Measurements from ENCODE around the gene TF. TPM values are rescaled to one million over a fixed set of nuclear protein-coding genes. Genes with fewer than 3 reads are reported as not detected.
"Not testable (repeated sequence)": the region's sequence is repeated elsewhere in the genome, so short reads cannot be mapped to it uniquely, and the experiment has no call there.

Gene TF
- total and polyA plus RNA-seq, 4 donors: 0.75 to 7.4 (median 1.6) TPM

- DNase-seq: no peak
Measured at GRCh38 chr3:133709139-133709750, 36.9 kb upstream of the TF start.

GRCh38 chr3:133711013-133711412 lies 35.2 kb upstream of the TF start:
- Histone ChIP-seq H3K4me1 (ENCODE audit: control insufficient read depth in 1 of 2, insufficient read depth in 2 of 2, low read length in 2 of 2) (no peaks in the 10 kb centered on the region), H3K27ac (ENCODE audit: low read depth in 1 of 2, low read length in 2 of 2) (no peak overlapping the region), H3K4me3 (ENCODE audit: low read length in 2 of 2) (no peak overlapping the region), H3K27me3 (ENCODE audit: control insufficient read depth in 1 of 2, insufficient read depth in 2 of 2, low read length in 1 of 2) (no peaks in the 10 kb centered on the region), H3K9me3 (ENCODE audit: control insufficient read depth, low read length) (no peaks in the 10 kb centered on the region), H3K36me3 (ENCODE audit: control insufficient read depth in 1 of 2, insufficient read depth in 2 of 2, low read length in 1 of 2) (no peaks in the 10 kb centered on the region)
- intact Hi-C loops (cut with DNase I): no loop called here
- DNase-seq (no peak), ATAC-seq (ENCODE audit: low FRiP score) (no peak)
- 61 to 67% methylated on average over 4 of the region's 4 CpGs for WGBS, 2 donors

More at GRCh38 chr3:133709139-133709750, 36.9 kb upstream of the TF start:
- Histone ChIP-seq H3K36me3 (ENCODE audit: control insufficient read depth in 1 of 2, insufficient read depth in 2 of 2, low read length in 1 of 2) (no peaks in the 10 kb centered on the region), H3K27ac (ENCODE audit: low read depth in 1 of 2, low read length in 2 of 2) (no peak overlapping the region), H3K27me3 (ENCODE audit: control insufficient read depth in 1 of 2, insufficient read depth in 2 of 2, low read length in 1 of 2) (no peaks in the 10 kb centered on the region), H3K4me3 (ENCODE audit: low read length in 2 of 2) (no peak overlapping the region), H3K4me1 (ENCODE audit: control insufficient read depth in 1 of 2, insufficient read depth in 2 of 2, low read length in 2 of 2) (no peaks in the 10 kb centered on the region), H3K9me3 (ENCODE audit: control insufficient read depth, low read length) (no peaks in the 10 kb centered on the region)
- no peak for ATAC-seq (ENCODE audit: low FRiP score)
- intact Hi-C loops (cut with DNase I): no loop called here
- 77 to 78% methylated on average over 3 of the region's 3 CpGs for WGBS, 2 donors

- Histone ChIP-seq H3K9me3 (ENCODE audit: control insufficient read depth, low read length) (no peaks in the 10 kb centered on the region), H3K4me1 (ENCODE audit: control insufficient read depth in 1 of 2, insufficient read depth in 2 of 2, low read length in 2 of 2) (no peaks in the 10 kb centered on the region), H3K27ac (ENCODE audit: low read depth in 1 of 2, low read length in 2 of 2) (no peak overlapping the region), H3K4me3 (ENCODE audit: low read length in 2 of 2) (no peak overlapping the region), H3K27me3 (ENCODE audit: control insufficient read depth in 1 of 2, insufficient read depth in 2 of 2, low read length in 1 of 2) (no peaks in the 10 kb centered on the region), H3K36me3 (ENCODE audit: control insufficient read depth in 1 of 2, insufficient read depth in 2 of 2, low read length in 1 of 2) (no peaks in the 10 kb centered on the region)
- ATAC-seq (ENCODE audit: low FRiP score): no peak
- intact Hi-C loops (cut with DNase I): no loop called here
- WGBS, 2 donors: 85 to 95% methylated on average over 5 of the region's 5 CpGs
- no peak for DNase-seq
Measured at GRCh38 chr3:133712017-133712416, 34.2 kb upstream of the TF start.

GRCh38 chr3:133713347-133713746 lies 32.8 kb upstream of the TF start:
- intact Hi-C loops (cut with DNase I): no loop called here
- DNase-seq: no peak
- no peak overlapping the region for H3K4me3 ChIP-seq (ENCODE audit: low read length in 2 of 2)
- H3K27ac ChIP-seq (ENCODE audit: low read depth in 1 of 2, low read length in 2 of 2): no peak overlapping the region
- H3K36me3 ChIP-seq (ENCODE audit: control insufficient read depth in 1 of 2, insufficient read depth in 2 of 2, low read length in 1 of 2): no peaks in the 10 kb centered on the region
- H3K4me1 ChIP-seq (ENCODE audit: control insufficient read depth in 1 of 2, insufficient read depth in 2 of 2, low read length in 2 of 2): no peaks in the 10 kb centered on the region
- 62 to 67% methylated on average over 5 of the region's 5 CpGs for whole genome bisulfite sequencing, 2 donors
- H3K27me3 ChIP-seq (ENCODE audit: control insufficient read depth in 1 of 2, insufficient read depth in 2 of 2, low read length in 1 of 2): no peaks in the 10 kb centered on the region
- peaks cover 3% of the 10 kb centered on the region for H3K9me3 ChIP-seq (ENCODE audit: control insufficient read depth, low read length)
- ATAC-seq (ENCODE audit: low FRiP score): no peak

- ATAC-seq (ENCODE audit: low FRiP score) (no peak), DNase-seq (no peak)
- WGBS, 2 donors: 63 to 68% methylated on average over 3 of the region's 3 CpGs
- H3K36me3 ChIP-seq (ENCODE audit: control insufficient read depth in 1 of 2, insufficient read depth in 2 of 2, low read length in 1 of 2): no peaks in the 10 kb centered on the region
- H3K4me3 ChIP-seq (ENCODE audit: low read length in 2 of 2): no peak overlapping the region
- H3K27ac ChIP-seq (ENCODE audit: low read depth in 1 of 2, low read length in 2 of 2): no peak overlapping the region
- no peaks in the 10 kb centered on the region for H3K4me1 ChIP-seq (ENCODE audit: control insufficient read depth in 1 of 2, insufficient read depth in 2 of 2, low read length in 2 of 2)
- peaks cover 5% of the 10 kb centered on the region for H3K9me3 ChIP-seq (ENCODE audit: control insufficient read depth, low read length)
- intact Hi-C loops (cut with DNase I): no loop called here
- no peaks in the 10 kb centered on the region for H3K27me3 ChIP-seq (ENCODE audit: control insufficient read depth in 1 of 2, insufficient read depth in 2 of 2, low read length in 1 of 2)
Measured at GRCh38 chr3:133717424-133717823, 28.8 kb upstream of the TF start.

- ATAC-seq (ENCODE audit: low FRiP score) (no peak), DNase-seq (no peak)
- H3K27ac ChIP-seq (ENCODE audit: low read depth in 1 of 2, low read length in 2 of 2): no peak overlapping the region
- H3K4me1 ChIP-seq (ENCODE audit: control insufficient read depth in 1 of 2, insufficient read depth in 2 of 2, low read length in 2 of 2): no peaks in the 10 kb centered on the region
- no peak overlapping the region for H3K4me3 ChIP-seq (ENCODE audit: low read length in 2 of 2)
- H3K9me3 ChIP-seq (ENCODE audit: control insufficient read depth, low read length): peaks cover 3% of the 10 kb centered on the region
- H3K36me3 ChIP-seq (ENCODE audit: control insufficient read depth in 1 of 2, insufficient read depth in 2 of 2, low read length in 1 of 2): no peaks in the 10 kb centered on the region
- intact Hi-C loops (cut with DNase I): no loop called here
- no peaks in the 10 kb centered on the region for H3K27me3 ChIP-seq (ENCODE audit: control insufficient read depth in 1 of 2, insufficient read depth in 2 of 2, low read length in 1 of 2)
Measured at GRCh38 chr3:133722935-133723334, 23.3 kb upstream of the TF start.

- no peak for DNase-seq
- Histone ChIP-seq H3K27me3 (ENCODE audit: control insufficient read depth in 1 of 2, insufficient read depth in 2 of 2, low read length in 1 of 2) (no peaks in the 10 kb centered on the region), H3K4me3 (ENCODE audit: low read length in 2 of 2) (no peak overlapping the region), H3K27ac (ENCODE audit: low read depth in 1 of 2, low read length in 2 of 2) (no peak overlapping the region), H3K9me3 (ENCODE audit: control insufficient read depth, low read length) (no peaks in the 10 kb centered on the region), H3K36me3 (ENCODE audit: control insufficient read depth in 1 of 2, insufficient read depth in 2 of 2, low read length in 1 of 2) (no peaks in the 10 kb centered on the region), H3K4me1 (ENCODE audit: control insufficient read depth in 1 of 2, insufficient read depth in 2 of 2, low read length in 2 of 2) (no peaks in the 10 kb centered on the region)
- intact Hi-C loops (cut with DNase I): no loop called here
- no peak for ATAC-seq (ENCODE audit: low FRiP score)
Measured at GRCh38 chr3:133730993-133731392, 15.2 kb upstream of the TF start.

GRCh38 chr3:133732231-133732630 lies 14.0 kb upstream of the TF start:
- H3K9me3 ChIP-seq (ENCODE audit: control insufficient read depth, low read length); H3K27me3 ChIP-seq (ENCODE audit: control insufficient read depth in 1 of 2, insufficient read depth in 2 of 2, low read length in 1 of 2); H3K36me3 ChIP-seq (ENCODE audit: control insufficient read depth in 1 of 2, insufficient read depth in 2 of 2, low read length in 1 of 2); H3K27ac ChIP-seq (ENCODE audit: low read depth in 1 of 2, low read length in 2 of 2); DNase-seq; H3K4me3 ChIP-seq (ENCODE audit: low read length in 2 of 2); ATAC-seq (ENCODE audit: low FRiP score); H3K4me1 ChIP-seq (ENCODE audit: control insufficient read depth in 1 of 2, insufficient read depth in 2 of 2, low read length in 2 of 2); intact Hi-C loops (cut with DNase I): not testable (repeated sequence)
- 73 to 86% methylated on average over 6 of the region's 6 CpGs for WGBS, 2 donors

- 73 to 78% methylated on average over 4 of the region's 4 CpGs for WGBS, 2 donors
- Histone ChIP-seq H3K4me1 (ENCODE audit: control insufficient read depth in 1 of 2, insufficient read depth in 2 of 2, low read length in 2 of 2) (no peaks in the 10 kb centered on the region), H3K36me3 (ENCODE audit: control insufficient read depth in 1 of 2, insufficient read depth in 2 of 2, low read length in 1 of 2) (no peaks in the 10 kb centered on the region), H3K27ac (ENCODE audit: low read depth in 1 of 2, low read length in 2 of 2) (no peak overlapping the region), H3K27me3 (ENCODE audit: control insufficient read depth in 1 of 2, insufficient read depth in 2 of 2, low read length in 1 of 2) (no peaks in the 10 kb centered on the region), H3K4me3 (ENCODE audit: low read length in 2 of 2) (no peak overlapping the region), H3K9me3 (ENCODE audit: control insufficient read depth, low read length) (no peaks in the 10 kb centered on the region)
- ATAC-seq (ENCODE audit: low FRiP score) (no peak), DNase-seq (no peak)
- intact Hi-C loops (cut with DNase I): no loop called here
Measured at GRCh38 chr3:133733226-133733625, 13.0 kb upstream of the TF start.
